Pancreas (tissue), 10 donors: ENCODE measurements around the gene ARCN1. TPM values are rescaled to one million over a fixed set of nuclear protein-coding genes. Genes with fewer than 3 reads are reported as not detected.
A peak's percentile ranks its signal among the peaks of the same experiment; 100 is the strongest.

Experiments
- ATAC-seq, 4 donors: fragments of 200-7000 bp; cut with Tn5 transposase; one replicate each; pipeline versions ENCODE4 v1.8.0 to v1.9.1; 2020; ENCODE audit warnings: mild to moderate bottlenecking in 4 of 4, moderate library complexity in 4 of 4
- DNase-seq, 6 donors: peaks; one replicate each; pipeline ENCODE4 v3.0.0-alpha.2; 2020
- FAIRE-seq: peaks from 2 replicates; lab custom pipeline; 2012; peaks lifted over from hg19 to GRCh38; lab: Jason Lieb, UNC
- H3K27ac ChIP-seq, 4 donors: fragments of 200-600 bp; sonication (generic); 1 replicate in 3 of 4; 2 replicates in 1 of 4; pipeline versions ENCODE4 v1.5.0 to v1.8.0; 2020
- H3K27me3 ChIP-seq, 4 donors: fragments of 200-600 bp; one replicate each; pipeline ENCODE4 v1.8.0; 2021
- H3K36me3 ChIP-seq, 3 donors: fragments of 200-600 bp; sonication (generic) in 1 of 3; one replicate each; pipeline versions ENCODE4 v1.5.0 to v1.8.0; 2020 to 2021
- H3K4me1 ChIP-seq, 3 donors: fragments of 200-600 bp; one replicate each; pipeline ENCODE4 v1.8.0; 2021
- H3K4me3 ChIP-seq, 4 donors: fragments of 200-600 bp; sonication (generic) in 2 of 4; one replicate each; pipeline versions ENCODE4 v1.5.0 to v1.8.0; 2020 to 2021
- H3K9me3 ChIP-seq, 4 donors: fragments of 200-600 bp; one replicate each; pipeline ENCODE4 v1.8.0; 2021
- CTCF ChIP-seq, 4 donors: fragments of 200-600 bp; sonication (generic) in 3 of 4; IDR thresholded peaks; one replicate each; pipeline versions ENCODE4 v1.5.0 to v1.8.0; 2021; ENCODE audit warnings: antibody characterized with exemption in 4 of 4
- WGBS, 2 donors: extraction: QIAGEN DNeasy Blood & Tissue Kit; methylation state at CpG; one replicate each; pipeline ENCODE4 v1.1.7; 2013; 5-methylcytosine and 5-hydroxymethylcytosine counted together
- intact Hi-C, 3 donors: fragments of 100-400 bp; cut with DNase I; formaldehyde crosslinking; loops; one replicate each; pipeline versions ENCODE4 v1.11.1 to v1.14.2; 2022
- polyA plus RNA-seq, 2 donors: library from polyadenylated mRNA; stranded (reverse); fragments of 200-250 nt; gene quantifications; one replicate each; pipeline ENCODE4 v1.2.3, GENCODE V29; 2013
- total RNA-seq, 6 donors: library from RNA; stranded (reverse); fragmentation: NEBNext Ultra II Directional in 4 of 6; extraction: Animal tissue kit (Norgen Biotek cat#: 25700) in 4 of 6; gene quantifications; one replicate each; pipeline versions ENCODE4 v1.2.1 to v1.2.4, GENCODE V29; 2021 to 2023
- donor health status: healthy with polysubstance abuse.
- donor health status: DM: no; HTN: no; CAD: no; lungs with moderate emphysema.
- donor health status: DM: no; HTN: no; CAD: no.
- donor health status: control.
- donor health status: control.
- donor health status: Bipolar disorder and iron deficiency.
- donor health status: DM: yes; HTN: yes; CAD: no.
- donor health status: DM: no; HTN: no; CAD: no.
- donor health status: DM: no; HTN: no; CAD: no.
- donor health status: DM: yes; HTN: yes; CAD: no.

The ARCN1 gene
- 100 to 1,000 TPM in 1 of 6 donors, 10 to 100 TPM in 5; 77.0 to 105 (median 92.6) TPM for total RNA-seq
- polyA plus RNA-seq = 10 to 100 TPM; 39.8 to 67.3 TPM

GRCh38 chr11:118572061-118572980 is at the start of gene ARCN1:
ARCN1 (plus strand) TSS chr11:118572409; CDS start chr11:118572548, 139 bp downstream.
- H3K9me3 ChIP-seq = no peaks in the 10 kb centered on the region
- intact Hi-C loops = no loop called here
- H3K27me3 ChIP-seq = no peaks in the 10 kb centered on the region
- 0% methylated on average over 49 to 55 of the region's 55 CpGs for WGBS, 2 donors
- DNase-seq (peak; percentile 72 to 93 (median 80)), FAIRE-seq (no peak), ATAC-seq (peak; percentile 89 to 93 (median 90))
- H3K36me3 ChIP-seq = no peaks in the 10 kb centered on the region
- H3K4me1 ChIP-seq = peaks cover 10 to 35% (median 12%) of the 10 kb centered on the region in 3 donors
- H3K27ac ChIP-seq = peak within 1 kb of the TSS; percentile 95 to 99 (median 98)
- peak within 1 kb of the TSS; percentile 89 to 95 (median 90) for H3K4me3 ChIP-seq
- no peak for TF ChIP-seq CTCF (IDR thresholded peaks at IDR 0.05)

GRCh38 chr11:118522571-118523072 is 49.6 kb upstream of the ARCN1 start:
- Histone ChIP-seq H3K4me3 (no peak overlapping the region), H3K36me3 (peaks cover 7 to 36% (median 11%) of the 10 kb centered on the region in 3 donors), H3K9me3 (no peaks in the 10 kb centered on the region), H3K4me1 (no peaks in the 10 kb centered on the region), H3K27me3 (no peaks in the 10 kb centered on the region), H3K27ac (no peak overlapping the region)
- no peak for FAIRE-seq
- WGBS, 2 donors = 49% methylated on average over 6 of the region's 6 CpGs
- intact Hi-C loops = no loop called here
- DNase-seq = no peak
- ATAC-seq = peak in 3 of 4 donors; percentile 61 to 86 (median 80)
- no peak for TF ChIP-seq CTCF (IDR thresholded peaks at IDR 0.05)

- ATAC-seq (peak in 2 of 4 donors; percentile 18 to 25), DNase-seq (no peak), FAIRE-seq (no peak)
- Histone ChIP-seq H3K27ac (no peak overlapping the region), H3K27me3 (no peaks in the 10 kb centered on the region), H3K4me1 (peaks cover 0 to 1% (median 0%) of the 10 kb centered on the region in 3 donors), H3K36me3 (peaks cover 7 to 30% (median 11%) of the 10 kb centered on the region in 3 donors), H3K4me3 (no peak overlapping the region), H3K9me3 (no peaks in the 10 kb centered on the region)
- TF ChIP-seq CTCF (IDR thresholded peaks at IDR 0.05) = no peak
- intact Hi-C loops = no loop called here
These were observed 47.9 kb upstream of the ARCN1 start for GRCh38 chr11:118524356-118524755.

GRCh38 chr11:118524757-118525470 is 47.3 kb upstream of the ARCN1 start:
- TF ChIP-seq CTCF (IDR thresholded peaks at IDR 0.05) = no peak
- no peak overlapping the region for H3K27ac ChIP-seq
- ATAC-seq (no peak), FAIRE-seq (no peak), DNase-seq (no peak)
- 87 to 92% methylated on average over 6 of the region's 6 CpGs for whole genome bisulfite sequencing, 2 donors
- peaks cover 7 to 24% (median 11%) of the 10 kb centered on the region in 3 donors for H3K36me3 ChIP-seq
- intact Hi-C loops = no loop called here
- H3K27me3 ChIP-seq = no peaks in the 10 kb centered on the region
- H3K4me3 ChIP-seq = no peak overlapping the region
- H3K4me1 ChIP-seq = peaks cover 4 to 7% (median 5%) of the 10 kb centered on the region in 3 donors
- H3K9me3 ChIP-seq = no peaks in the 10 kb centered on the region
